Omental fat pad (tissue), 4 donors: Measurements from ENCODE around the gene ASB3. TPM values are rescaled to one million over a fixed set of nuclear protein-coding genes. Genes with fewer than 3 reads are reported as not detected.

Experiments
- ATAC-seq: fragments of 150-250 bp; one replicate; pipeline ENCODE4 v1.9.1; 2016; ENCODE audit warnings: mild to moderate bottlenecking, moderate library complexity; ENCODE audit not compliant: low FRiP score
- DNase-seq: peaks from one replicate; pipeline ENCODE4 v3.0.0-alpha.2; 2019; ENCODE audit warnings: low spot score
- CTCF ChIP-seq, 3 donors: fragments of 450-650 bp; IDR thresholded peaks; one replicate each; pipeline ENCODE4 v1.5.1; 2016 to 2017; ENCODE audit warnings: antibody characterized with exemption in 3 of 3, mild to moderate bottlenecking in 3 of 3, moderate library complexity in 2 of 3
- total RNA-seq, 4 donors: library from RNA; depleted of rRNA; stranded (reverse); fragments of >200 nt; gene quantifications; one replicate each; pipeline ENCODE4 v1.1.0, GENCODE V29; 2016

ASB3 gene
- total RNA-seq, 4 donors from 2014 or later = 7.0 to 24.9 (median 12.0) TPM

- ATAC-seq (peak; percentile 81), DNase-seq (peak; percentile 24)
- TF ChIP-seq CTCF (IDR thresholded peaks at IDR 0.05) = no peak
These were observed 425 bp downstream of the ASB3 start for GRCh38 chr2:53786352-53786704.

- TF ChIP-seq CTCF (IDR thresholded peaks at IDR 0.05) = no peak
- ATAC-seq (no peak), DNase-seq (no peak)
These were observed 1.4 kb downstream of the ASB3 start for GRCh38 chr2:53785366-53785765.

- ATAC-seq (no peak), DNase-seq (no peak)
- TF ChIP-seq CTCF (IDR thresholded peaks at IDR 0.05) = no peak
These were observed 2.3 kb downstream of the ASB3 start for GRCh38 chr2:53784436-53784835.

GRCh38 chr2:53782676-53783075 lies 4.1 kb downstream of the ASB3 start:
- TF ChIP-seq CTCF (IDR thresholded peaks at IDR 0.05) = no peak
- ATAC-seq = no peak

GRCh38 chr2:53780056-53780455 lies 6.7 kb downstream of the ASB3 start:
- no peak for DNase-seq

More at GRCh38 chr2:53782676-53783075, 4.1 kb downstream of the ASB3 start:
- no peak for DNase-seq

GRCh38 chr2:53778536-53779162 lies 8.1 kb downstream of the ASB3 start:
- no peak for TF ChIP-seq CTCF (IDR thresholded peaks at IDR 0.05)
- no peak for ATAC-seq

More at GRCh38 chr2:53780056-53780455, 6.7 kb downstream of the ASB3 start:
- ATAC-seq = no peak
- no peak for TF ChIP-seq CTCF (IDR thresholded peaks at IDR 0.05)

GRCh38 chr2:53777134-53777533 lies 9.6 kb downstream of the ASB3 start:
- DNase-seq = no peak
- no peak for ATAC-seq
- no peak for TF ChIP-seq CTCF (IDR thresholded peaks at IDR 0.05)

More at GRCh38 chr2:53778536-53779162, 8.1 kb downstream of the ASB3 start:
- no peak for DNase-seq
